HG03175 (cell line): Measurements from ENCODE around the gene MACROD2.

Experiments used
- ATAC-seq: cut with Tn5 transposase; IDR thresholded peaks from one replicate; pipeline ENCODE4 v1.9.1; 2021; ENCODE audit warnings: mild to moderate bottlenecking, moderate library complexity; ENCODE audit not compliant: unreplicated experiment

The MACROD2 gene

GRCh38 chr20:14518648-14519047, 523.3 kb downstream of the MACROD2 start:
- ATAC-seq = no peak

DNA sequence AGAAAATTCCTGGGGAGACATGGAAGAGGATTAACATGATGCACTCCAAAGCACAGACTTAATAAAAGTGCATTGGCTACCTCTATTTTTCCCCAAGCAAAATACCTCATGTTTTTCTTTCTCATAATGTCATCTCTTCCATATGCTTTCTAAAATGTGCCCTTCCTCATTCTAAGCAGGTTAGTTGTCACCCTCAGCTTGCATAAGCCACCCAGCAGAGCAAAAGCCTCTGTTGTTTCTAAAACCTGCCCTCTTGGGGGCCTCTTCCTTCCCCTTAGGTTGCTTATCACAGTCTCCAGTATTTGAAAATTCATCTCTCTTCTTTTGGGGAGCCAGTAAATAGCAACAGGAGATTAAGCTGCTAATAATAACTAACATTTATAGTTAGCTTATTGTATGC, 525.7 kb downstream of the MACROD2 start:
- ATAC-seq = no peak

GRCh38 chr20:14521436-14521835, 526.1 kb downstream of the MACROD2 start:
- no peak for ATAC-seq

- no peak for ATAC-seq
These were observed 527.3 kb downstream of the MACROD2 start for GRCh38 chr20:14522595-14522994.

DNA sequence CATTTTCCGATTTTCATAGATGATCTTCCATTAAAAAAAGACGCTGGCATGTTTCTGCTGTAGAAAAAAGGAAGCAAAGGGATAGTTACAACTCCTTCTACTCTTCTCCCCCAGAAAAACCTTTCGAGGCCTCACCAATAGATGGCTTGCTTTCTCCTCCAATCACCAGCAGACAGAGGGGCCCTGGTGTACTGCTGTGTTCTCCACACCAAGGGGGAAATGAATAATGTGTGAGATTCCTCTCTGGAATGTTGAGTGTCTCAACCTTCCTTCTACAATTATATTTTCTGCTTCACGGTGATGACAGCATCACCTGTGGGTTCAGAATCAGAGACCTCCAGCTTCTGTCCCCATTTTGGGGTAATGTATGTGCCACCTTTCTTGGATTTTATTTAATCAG, 527.8 kb downstream of the MACROD2 start:
- ATAC-seq = no peak

- no peak for ATAC-seq
These were observed 530.1 kb downstream of the MACROD2 start for GRCh38 chr20:14525426-14525825.

GRCh38 chr20:14526891-14527290, 531.6 kb downstream of the MACROD2 start:
- ATAC-seq = no peak

DNA sequence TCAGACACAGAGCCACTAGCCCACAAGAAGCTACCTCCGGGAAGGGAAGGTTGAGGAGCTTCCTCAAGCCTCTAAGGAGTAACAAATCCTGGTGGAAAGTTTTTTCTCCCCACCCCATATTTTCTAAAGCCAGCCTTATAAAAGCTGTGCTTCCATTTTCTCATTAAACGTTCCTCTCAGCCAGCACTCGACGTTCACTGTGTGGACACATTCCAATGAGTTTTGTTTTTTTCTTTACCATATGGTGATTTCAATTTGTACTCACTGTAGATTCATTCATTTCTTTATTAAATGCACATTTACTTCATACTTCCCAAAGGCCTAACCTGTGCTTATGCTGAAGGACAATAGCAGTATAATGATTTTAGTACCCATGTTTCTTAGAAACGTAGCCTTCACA, 536.5 kb downstream of the MACROD2 start:
- ATAC-seq = no peak

DNA sequence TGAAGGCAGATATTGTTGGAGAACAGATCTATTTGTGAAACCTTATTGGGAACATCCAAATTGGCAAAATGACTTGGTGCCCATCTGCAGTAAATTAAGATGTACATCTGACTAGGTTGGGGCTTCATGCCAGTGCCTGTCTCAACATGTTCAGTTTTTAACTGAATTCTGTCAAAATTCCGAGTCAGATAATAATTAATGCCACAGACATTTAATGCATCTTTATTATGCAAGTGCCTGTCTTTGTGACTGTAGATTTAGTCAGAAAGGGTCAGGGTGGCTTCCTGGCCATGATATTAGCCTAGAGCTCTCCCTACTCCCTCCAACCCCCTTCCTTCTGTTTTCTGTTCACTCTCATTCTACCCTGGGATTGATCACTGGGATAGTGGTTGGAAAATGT, 541.4 kb downstream of the MACROD2 start:
- ATAC-seq = no peak

DNA sequence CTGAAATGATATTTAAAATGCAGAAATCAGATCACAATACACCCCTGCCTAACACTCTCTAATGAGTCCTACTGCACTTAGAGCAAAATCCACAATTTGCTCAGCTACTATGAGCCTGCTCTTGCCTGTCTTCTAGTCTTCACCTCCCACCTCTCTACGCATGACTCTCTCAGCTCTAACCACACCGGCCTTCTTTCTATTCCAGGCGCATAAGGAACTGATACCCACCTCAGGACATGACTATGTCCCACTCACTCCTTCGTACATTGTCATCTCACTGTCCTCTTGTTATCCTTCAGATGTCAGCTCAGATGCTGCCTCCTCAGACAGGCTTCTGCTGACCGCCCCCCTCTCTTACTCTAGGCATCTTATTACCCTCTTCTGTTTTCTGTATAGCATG, 543.1 kb downstream of the MACROD2 start:
- peak; percentile 99 for ATAC-seq

- no peak for ATAC-seq
These were observed 547.7 kb downstream of the MACROD2 start for GRCh38 chr20:14543040-14543439.

DNA sequence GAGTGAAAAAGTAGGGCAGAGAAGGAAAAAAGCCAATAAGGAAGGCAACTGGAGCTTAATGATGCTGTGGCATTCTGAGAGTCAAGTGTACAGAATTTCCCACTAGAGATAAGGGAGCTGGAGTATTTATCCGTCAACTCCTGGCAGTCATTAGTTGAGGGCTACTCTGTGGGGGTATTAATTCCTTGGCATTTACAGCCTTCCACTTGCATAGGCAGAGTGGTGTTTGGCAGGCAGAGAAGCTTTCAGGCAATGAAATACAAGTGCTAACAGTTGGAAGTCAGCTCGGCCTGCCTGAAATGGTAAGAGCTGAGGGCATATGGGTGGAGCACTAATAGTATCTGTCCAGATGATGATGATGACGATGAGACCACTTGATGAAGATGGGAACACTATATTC, 549.4 kb downstream of the MACROD2 start:
- no peak for ATAC-seq

- ATAC-seq = no peak
These were observed 555.3 kb downstream of the MACROD2 start for GRCh38 chr20:14550655-14551054.

DNA sequence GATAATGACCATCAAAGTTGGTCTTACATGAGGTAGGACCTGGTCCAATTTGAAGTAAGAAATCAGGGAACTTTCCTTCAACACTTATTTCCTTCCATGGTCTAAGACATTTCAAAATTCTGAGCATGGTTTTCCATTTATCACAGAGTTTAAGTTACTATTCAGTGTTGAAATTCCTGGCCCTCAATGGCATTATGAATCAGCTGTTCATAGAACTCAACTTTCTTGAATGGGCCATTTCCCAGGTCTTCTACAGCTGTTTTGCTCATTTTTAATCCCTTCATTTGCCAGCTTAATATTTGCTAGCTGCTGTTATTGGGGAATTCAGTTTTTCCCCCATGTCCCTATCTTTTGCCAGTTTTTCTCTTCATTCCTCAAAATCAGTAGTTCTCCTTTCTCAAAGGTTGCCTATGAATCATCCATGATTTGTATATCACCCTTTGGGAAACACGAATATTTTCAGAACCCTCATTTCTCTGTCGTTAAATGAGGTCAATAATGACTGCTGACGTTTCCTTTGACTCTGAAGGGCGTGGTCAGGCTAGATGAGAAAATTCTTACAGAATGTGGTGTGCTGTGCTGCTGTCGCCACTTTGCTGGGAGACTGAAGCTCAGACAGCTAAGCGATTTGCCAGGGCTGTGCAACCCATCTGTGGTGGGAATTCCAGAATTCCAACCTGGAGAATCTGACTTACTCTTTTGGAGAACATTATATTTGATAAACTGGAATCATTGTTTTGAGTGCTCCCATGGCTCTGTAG, 558.6 kb downstream of the MACROD2 start:
- no peak for ATAC-seq

GRCh38 chr20:14555676-14556075, 560.4 kb downstream of the MACROD2 start:
- no peak for ATAC-seq

DNA sequence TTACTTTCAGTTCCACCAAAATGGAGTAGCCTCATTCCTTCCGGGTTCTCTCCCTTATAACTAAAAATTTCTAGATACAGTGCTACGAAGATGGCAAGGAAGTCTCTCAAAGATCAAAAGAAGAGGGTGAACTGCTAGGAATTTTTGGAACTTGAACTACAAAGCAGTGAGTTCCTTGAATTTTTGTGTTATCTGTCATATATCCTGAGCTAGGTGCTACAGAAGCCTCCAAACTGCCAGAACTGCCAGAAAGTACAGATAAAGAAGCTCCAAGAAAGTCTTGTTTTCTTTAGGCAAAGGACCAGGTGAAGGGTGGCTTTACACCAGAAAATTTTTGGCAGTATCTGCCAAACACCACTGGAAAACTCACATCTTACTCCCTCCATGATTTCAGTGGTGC, 560.9 kb downstream of the MACROD2 start:
- ATAC-seq = no peak

- no peak for ATAC-seq
These were observed 564.3 kb downstream of the MACROD2 start for GRCh38 chr20:14559612-14560011.

GRCh38 chr20:14561741-14562221, 566.5 kb downstream of the MACROD2 start:
- ATAC-seq = no peak

GRCh38 chr20:14562981-14563380, 567.7 kb downstream of the MACROD2 start:
- no peak for ATAC-seq

DNA sequence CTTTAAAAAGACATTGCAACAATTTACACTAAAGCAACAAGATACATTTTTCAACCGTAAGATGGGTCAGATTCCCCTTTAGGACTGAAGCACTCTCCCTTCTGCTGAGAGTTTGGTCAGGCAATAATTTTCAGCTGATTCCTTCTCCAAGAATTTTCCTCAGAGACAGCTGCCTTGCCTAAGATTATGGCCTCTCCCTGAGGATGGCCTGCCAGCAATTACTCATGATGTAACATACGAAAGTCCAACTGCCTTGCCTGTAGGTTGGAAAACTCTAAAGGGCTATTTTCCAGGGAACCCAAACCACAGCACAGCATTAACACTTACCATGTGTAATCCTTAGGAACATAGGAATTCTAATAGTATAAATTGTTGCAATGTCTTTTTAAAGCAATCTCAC, 571.2 kb downstream of the MACROD2 start:
- no peak for ATAC-seq

GRCh38 chr20:14568225-14568624, 572.9 kb downstream of the MACROD2 start:
- no peak for ATAC-seq

- no peak for ATAC-seq
These were observed 573.4 kb downstream of the MACROD2 start for GRCh38 chr20:14568701-14569100.

GRCh38 chr20:14569641-14570040, 574.3 kb downstream of the MACROD2 start:
- no peak for ATAC-seq
